Lower lobe of right lung (tissue), 2 donors: Measurements from ENCODE around the gene SYNGR4. TPM values are rescaled to one million over a fixed set of nuclear protein-coding genes. Genes with fewer than 3 reads are reported as not detected.

Source experiments
- ATAC-seq, 2 donors: fragments of 200-7000 bp; cut with Tn5 transposase; one replicate each; pipeline ENCODE4 v1.9.1; 2020 to 2022; ENCODE audit warnings: mild to moderate bottlenecking in 2 of 2, moderate library complexity in 2 of 2
- DNase-seq: peaks from one replicate; pipeline ENCODE4 v3.0.0-alpha.2; 2020
- H3K27ac ChIP-seq: fragments of 200-600 bp; one replicate; pipeline ENCODE4 v1.8.0; 2022
- H3K27me3 ChIP-seq: fragments of 200-600 bp; one replicate; pipeline ENCODE4 v1.8.0; 2022; ENCODE audit warnings: low read depth
- H3K36me3 ChIP-seq: fragments of 200-600 bp; one replicate; pipeline ENCODE4 v1.8.0; 2022; ENCODE audit warnings: mild to moderate bottlenecking
- H3K4me1 ChIP-seq: fragments of 200-600 bp; one replicate; pipeline ENCODE4 v1.8.0; 2022
- H3K4me3 ChIP-seq: fragments of 200-600 bp; one replicate; pipeline ENCODE4 v1.8.0; 2022; ENCODE audit warnings: mild to moderate bottlenecking
- H3K9me3 ChIP-seq: fragments of 200-600 bp; one replicate; pipeline ENCODE4 v1.8.0; 2022
- CTCF ChIP-seq: fragments of 200-600 bp; IDR thresholded peaks from one replicate; pipeline ENCODE4 v1.8.0; 2022; ENCODE audit warnings: antibody characterized with exemption, mild to moderate bottlenecking
- intact Hi-C: fragments of 100-400 bp; cut with DNase I; formaldehyde crosslinking; loops from one replicate; pipeline ENCODE4 v1.11.0; 2022
- total RNA-seq: library from RNA; stranded (reverse); fragmentation: NEBNext Ultra II Directional; extraction: Animal tissue kit (Norgen Biotek cat#: 25700); gene quantifications from one replicate; pipeline ENCODE4 v1.2.1, GENCODE V29; 2021
- donor health status: DM: no; HTN: yes; CAD: no; lungs with severe emphysema.

SYNGR4 gene
- total RNA-seq, 1 donor from 2014 or later, result not detected

- Histone ChIP-seq H3K9me3 (no peaks in the 10 kb centered on the region), H3K4me3 (no peak overlapping the region), H3K36me3 (peaks cover 7% of the 10 kb centered on the region), H3K27me3 (no peaks in the 10 kb centered on the region), H3K4me1 (no peaks in the 10 kb centered on the region), H3K27ac (no peak overlapping the region)
- ATAC-seq, result no peak
- intact Hi-C loops, result no loop called here
- no peak for DNase-seq
- no peak for TF ChIP-seq CTCF
Observed at GRCh38 chr19:48340995-48341394, 23.2 kb upstream of the SYNGR4 start.

GRCh38 chr19:48341515-48342413 lies 22.4 kb upstream of the SYNGR4 start:
- H3K27me3 ChIP-seq, result no peaks in the 10 kb centered on the region
- TF ChIP-seq CTCF, result no peak
- H3K4me1 ChIP-seq, result no peaks in the 10 kb centered on the region
- H3K9me3 ChIP-seq, result no peaks in the 10 kb centered on the region
- ATAC-seq (no peak), DNase-seq (no peak)
- H3K4me3 ChIP-seq, result no peak overlapping the region
- intact Hi-C loops, result no loop called here
- H3K36me3 ChIP-seq, result peaks cover 7% of the 10 kb centered on the region
- no peak overlapping the region for H3K27ac ChIP-seq

DNA sequence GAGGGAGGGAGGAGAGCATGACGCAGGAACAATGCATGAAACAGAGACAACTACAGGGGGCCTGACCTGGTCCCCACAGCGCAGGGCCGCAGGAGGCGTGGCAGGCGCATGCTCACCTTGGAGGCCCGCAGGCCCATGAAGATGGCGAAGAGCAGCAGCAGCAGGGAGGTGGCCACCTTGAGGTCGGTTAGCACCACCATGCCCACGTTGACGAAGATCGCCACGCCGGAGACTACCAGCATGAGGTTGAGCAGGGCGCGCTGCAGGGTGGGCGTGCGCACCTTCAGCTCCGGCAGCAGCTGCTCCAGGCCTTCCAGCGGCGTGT lies 21.8 kb upstream of the SYNGR4 start:
- TF ChIP-seq CTCF, result no peak
- Histone ChIP-seq H3K36me3 (peaks cover 7% of the 10 kb centered on the region), H3K27ac (no peak overlapping the region), H3K27me3 (no peaks in the 10 kb centered on the region), H3K9me3 (no peaks in the 10 kb centered on the region), H3K4me3 (no peak overlapping the region), H3K4me1 (no peaks in the 10 kb centered on the region)
- intact Hi-C loops, result no loop called here
- no peak for DNase-seq
- no peak for ATAC-seq

DNA sequence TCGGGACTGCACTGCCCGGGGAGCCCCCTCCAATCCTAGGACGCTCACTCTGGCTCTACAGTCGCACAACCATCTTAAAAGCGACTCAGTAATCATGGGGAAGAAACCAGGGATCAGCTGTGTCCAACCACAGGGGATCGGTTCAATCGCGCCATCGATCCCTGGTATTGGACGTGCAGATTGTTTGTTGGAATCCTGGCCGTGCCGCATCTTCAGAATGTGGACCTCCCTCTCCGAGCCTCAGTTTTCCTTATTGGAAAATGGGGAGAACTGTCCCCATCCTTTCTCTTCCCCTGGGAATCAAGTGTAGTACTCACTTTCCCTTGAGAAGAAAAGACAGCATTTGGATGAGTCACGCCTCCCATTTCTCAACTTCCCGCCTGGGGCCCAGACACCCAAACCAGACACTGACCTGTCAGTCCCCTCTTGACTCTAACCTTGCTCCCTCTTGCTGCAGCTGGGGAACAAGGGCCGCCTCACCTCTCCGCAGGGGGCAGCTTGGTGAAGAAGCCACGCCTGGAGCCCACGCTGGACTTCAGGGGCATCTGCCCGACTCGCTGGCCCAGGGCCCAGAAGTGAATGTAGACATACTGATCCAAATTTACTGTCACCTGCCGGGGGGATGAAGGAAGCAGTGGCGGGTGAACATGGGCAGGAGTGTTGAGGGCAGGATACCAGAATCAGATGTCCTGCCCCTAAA lies 21.2 kb upstream of the SYNGR4 start:
- no peaks in the 10 kb centered on the region for H3K27me3 ChIP-seq
- H3K9me3 ChIP-seq, result no peaks in the 10 kb centered on the region
- peaks cover 7% of the 10 kb centered on the region for H3K36me3 ChIP-seq
- no peak for TF ChIP-seq CTCF
- H3K27ac ChIP-seq, result no peak overlapping the region
- no peak for DNase-seq
- no peaks in the 10 kb centered on the region for H3K4me1 ChIP-seq
- intact Hi-C loops, result no loop called here
- ATAC-seq, result no peak
- no peak overlapping the region for H3K4me3 ChIP-seq

DNA sequence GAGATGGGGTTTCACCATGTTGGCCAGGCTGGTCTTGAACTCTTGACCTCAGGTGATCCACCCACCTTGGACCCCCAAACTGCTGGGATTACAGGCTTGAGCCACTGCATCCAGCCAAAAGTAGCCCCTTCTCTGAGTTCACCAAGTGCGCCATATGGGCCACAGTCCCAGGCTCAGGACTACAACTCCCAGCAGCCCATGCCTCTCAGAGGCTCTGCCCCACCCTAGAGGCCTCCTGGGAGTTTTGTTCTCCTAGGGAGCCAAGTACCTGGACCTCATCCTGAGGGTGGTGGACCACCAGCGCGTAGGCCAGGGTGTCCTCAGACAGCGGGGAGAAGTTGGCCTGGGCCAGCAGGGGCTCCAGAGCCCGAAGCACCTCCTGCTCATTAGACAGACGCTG lies 19.3 kb upstream of the SYNGR4 start:
- no peak for TF ChIP-seq CTCF
- no peaks in the 10 kb centered on the region for H3K27me3 ChIP-seq
- H3K4me3 ChIP-seq, result no peak overlapping the region
- ATAC-seq (no peak), DNase-seq (no peak)
- no peaks in the 10 kb centered on the region for H3K9me3 ChIP-seq
- no peak overlapping the region for H3K27ac ChIP-seq
- no peaks in the 10 kb centered on the region for H3K4me1 ChIP-seq
- intact Hi-C loops, result no loop called here
- peaks cover 7% of the 10 kb centered on the region for H3K36me3 ChIP-seq
